GM19395 (cell line): ENCODE measurements around the gene NPHS2.

Experiments
- ATAC-seq: cut with Tn5 transposase; IDR thresholded peaks from one replicate; pipeline ENCODE4 v1.9.1; 2021; ENCODE audit warnings: mild to moderate bottlenecking, moderate library complexity; ENCODE audit not compliant: unreplicated experiment

Gene NPHS2

GRCh38 chr1:179575497-179576314 lies at the start of gene NPHS2:
Gene NPHS2, minus strand, starts transcription at chr1:179575948. Its CDS starts 84 bp downstream, at chr1:179575864.
- no peak for ATAC-seq

- ATAC-seq, result no peak
Measured at GRCh38 chr1:179612361-179612760, 36.6 kb upstream of the NPHS2 start.

- no peak for ATAC-seq
Measured at GRCh38 chr1:179601093-179601492, 25.3 kb upstream of the NPHS2 start.

- no peak for ATAC-seq
Measured at GRCh38 chr1:179599623-179600249, 24.0 kb upstream of the NPHS2 start.

GRCh38 chr1:179598631-179599030 lies 22.9 kb upstream of the NPHS2 start:
- no peak for ATAC-seq

GRCh38 chr1:179591592-179592580 lies 16.1 kb upstream of the NPHS2 start, which contains the start of gene TDRD5:
Gene TDRD5, plus strand, starts transcription at chr1:179591832. Its CDS starts 784 bp downstream, at chr1:179592616.
- no peak for ATAC-seq

GRCh38 chr1:179591253-179591591 lies 15.5 kb upstream of the NPHS2 start:
- no peak for ATAC-seq

GRCh38 chr1:179590671-179591070 lies 14.9 kb upstream of the NPHS2 start:
- no peak for ATAC-seq

GRCh38 chr1:179589509-179589908 lies 13.8 kb upstream of the NPHS2 start:
- ATAC-seq, result no peak

- ATAC-seq, result no peak
Measured at GRCh38 chr1:179588425-179589024, 12.8 kb upstream of the NPHS2 start.

- ATAC-seq, result no peak
Measured at GRCh38 chr1:179587336-179587735, 11.6 kb upstream of the NPHS2 start.

- no peak for ATAC-seq
Measured at GRCh38 chr1:179586107-179586823, 10.5 kb upstream of the NPHS2 start.

- no peak for ATAC-seq
Measured at GRCh38 chr1:179583771-179584320, 8.1 kb upstream of the NPHS2 start.

- ATAC-seq, result no peak
Measured at GRCh38 chr1:179576509-179576908, 761 bp upstream of the NPHS2 start.

GRCh38 chr1:179558078-179558477 lies 17.7 kb downstream of the NPHS2 start:
- ATAC-seq, result no peak

GRCh38 chr1:179554427-179554826 lies 21.3 kb downstream of the NPHS2 start:
- ATAC-seq, result no peak

- ATAC-seq, result no peak
Measured at GRCh38 chr1:179550746-179551682, 24.7 kb downstream of the NPHS2 start.

- no peak for ATAC-seq
Measured at GRCh38 chr1:179549368-179549700, 26.4 kb downstream of the NPHS2 start.
